ENCODE data around the gene ATP10B.

Gene ATP10B

GRCh38 chr5:160555581-160555970 lies 296.4 kb downstream of the ATP10B start:
- DNase-seq (ENCODE audit: low spot score): no peak

- DNase-seq (ENCODE audit: low spot score): no peak
Observed at GRCh38 chr5:160550075-160550474, 301.9 kb downstream of the ATP10B start.

GRCh38 chr5:160548949-160549645 lies 302.9 kb downstream of the ATP10B start:
- no peak for DNase-seq (ENCODE audit: low spot score)

GRCh38 chr5:160547872-160548271 lies 304.1 kb downstream of the ATP10B start:
- no peak for DNase-seq (ENCODE audit: low spot score)

- no peak for DNase-seq (ENCODE audit: low spot score)
Observed at GRCh38 chr5:160547061-160547460, 304.9 kb downstream of the ATP10B start.

- no peak for DNase-seq (ENCODE audit: low spot score)
Observed at GRCh38 chr5:160545832-160546231, 306.2 kb downstream of the ATP10B start.

GRCh38 chr5:160543395-160543794 lies 308.6 kb downstream of the ATP10B start:
- DNase-seq (ENCODE audit: low spot score): no peak

- DNase-seq (ENCODE audit: low spot score): no peak
Observed at GRCh38 chr5:160542840-160543239, 309.2 kb downstream of the ATP10B start.

GRCh38 chr5:160542281-160542680 lies 309.7 kb downstream of the ATP10B start:
- no peak for DNase-seq (ENCODE audit: low spot score)

- DNase-seq (ENCODE audit: low spot score): no peak
Observed at GRCh38 chr5:160539431-160539830, 312.6 kb downstream of the ATP10B start.

GRCh38 chr5:160537940-160538339 lies 314.1 kb downstream of the ATP10B start:
- no peak for DNase-seq (ENCODE audit: low spot score)

- no peak for DNase-seq (ENCODE audit: low spot score)
Observed at GRCh38 chr5:160537116-160537515, 314.9 kb downstream of the ATP10B start.

GRCh38 chr5:160534914-160535313 lies 317.1 kb downstream of the ATP10B start:
- DNase-seq (ENCODE audit: low spot score): no peak

- no peak for DNase-seq (ENCODE audit: low spot score)
Observed at GRCh38 chr5:160534125-160534524, 317.9 kb downstream of the ATP10B start.

- DNase-seq (ENCODE audit: low spot score): no peak
Observed at GRCh38 chr5:160525471-160526261, 326.3 kb downstream of the ATP10B start.

GRCh38 chr5:160524827-160525226 lies 327.2 kb downstream of the ATP10B start:
- DNase-seq (ENCODE audit: low spot score): no peak

- no peak for DNase-seq (ENCODE audit: low spot score)
Observed at GRCh38 chr5:160523502-160524163, 328.4 kb downstream of the ATP10B start.

- no peak for DNase-seq (ENCODE audit: low spot score)
Observed at GRCh38 chr5:160521392-160521663, 330.7 kb downstream of the ATP10B start.

- no peak for DNase-seq (ENCODE audit: low spot score)
Observed at GRCh38 chr5:160520609-160521391, 331.2 kb downstream of the ATP10B start.

- DNase-seq (ENCODE audit: low spot score): no peak
Observed at GRCh38 chr5:160516696-160517530, 335.1 kb downstream of the ATP10B start.

- DNase-seq (ENCODE audit: low spot score): no peak
Observed at GRCh38 chr5:160514866-160515265, 337.1 kb downstream of the ATP10B start.

- DNase-seq (ENCODE audit: low spot score): no peak
Observed at GRCh38 chr5:160514191-160514590, 337.8 kb downstream of the ATP10B start.
